Liver (tissue), 9 donors: ENCODE data around the gene TBC1D16. TPM values are rescaled to one million over a fixed set of nuclear protein-coding genes. Genes with fewer than 3 reads are reported as not detected.

Experiments
- DNase-seq: peaks from one replicate; pipeline ENCODE4 v3.0.0-alpha.2; 2017; ENCODE audit warnings: low spot score
- H3K27ac ChIP-seq, 2 donors: one replicate each; pipeline ENCODE4 v1.7.0; 2013; ENCODE audit warnings: inconsistent platforms in 2 of 2, low read length in 2 of 2, control low read depth in 1 of 2, low read depth in 1 of 2, mild to moderate bottlenecking in 1 of 2
- H3K27me3 ChIP-seq, 4 donors: one replicate each; pipeline versions ENCODE4 v1.6.1 to v1.7.0; 2013; ENCODE audit warnings: low read length in 3 of 4, inconsistent platforms in 1 of 4, mild to moderate bottlenecking in 1 of 4, moderate library complexity in 1 of 4; ENCODE audit not compliant: control insufficient read depth in 4 of 4, insufficient read depth in 4 of 4
- H3K36me3 ChIP-seq, 4 donors: one replicate each; pipeline versions ENCODE4 v1.6.1 to v1.7.0; 2013; ENCODE audit warnings: low read length in 3 of 4, mild to moderate bottlenecking in 3 of 4, low read depth in 1 of 4, moderate library complexity in 1 of 4; ENCODE audit not compliant: control insufficient read depth in 4 of 4, insufficient read depth in 3 of 4
- H3K4me1 ChIP-seq, 4 donors: one replicate each; pipeline versions ENCODE4 v1.6.1 to v1.7.0; 2013; ENCODE audit warnings: low read length in 3 of 4, mild to moderate bottlenecking in 3 of 4, moderate library complexity in 1 of 4; ENCODE audit not compliant: control insufficient read depth in 4 of 4, insufficient read depth in 4 of 4
- H3K4me3 ChIP-seq, 3 donors: one replicate each; pipeline versions ENCODE4 v1.6.1 to v1.7.0; 2013; ENCODE audit warnings: low read length in 3 of 3, control low read depth in 1 of 3, low read depth in 1 of 3, mild to moderate bottlenecking in 1 of 3
- H3K9ac ChIP-seq, 2 donors: one replicate each; pipeline ENCODE4 v1.7.0; 2013; ENCODE audit warnings: low read length in 2 of 2, mild to moderate bottlenecking in 2 of 2, moderate library complexity in 2 of 2, control low read depth in 1 of 2, low read depth in 1 of 2
- H3K9me3 ChIP-seq, 4 donors: one replicate each; pipeline versions ENCODE4 v1.6.1 to v1.7.0; 2013; ENCODE audit warnings: low read length in 3 of 4; ENCODE audit not compliant: control insufficient read depth in 4 of 4
- FOXA1 ChIP-seq: IDR thresholded peaks from 2 replicates; pipeline ENCODE4 v1.6.1; 2016; ENCODE audit warnings: antibody characterized with exemption
- GABPA ChIP-seq, 2 donors: IDR thresholded peaks in 1 of 2; conservative IDR thresholded peaks in 1 of 2; 2 replicates each; pipeline ENCODE4 v1.6.1; 2016; ENCODE audit warnings: antibody characterized with exemption in 2 of 2, mild to moderate bottlenecking in 1 of 2, moderate library complexity in 1 of 2
- HNF4A ChIP-seq, 2 donors: conservative IDR thresholded peaks; 2 replicates each; pipeline ENCODE4 v1.6.1; 2016; ENCODE audit warnings: antibody characterized with exemption in 2 of 2, mild to moderate bottlenecking in 2 of 2
- HNF4G ChIP-seq: IDR thresholded peaks from 2 replicates; pipeline ENCODE4 v1.6.1; 2016; ENCODE audit warnings: antibody characterized with exemption
- JUND ChIP-seq, 2 donors: IDR thresholded peaks; 2 replicates each; pipeline ENCODE4 v1.6.1; 2016; ENCODE audit warnings: antibody characterized with exemption in 2 of 2
- NR2F2 ChIP-seq: IDR thresholded peaks from 2 replicates; pipeline ENCODE4 v1.6.1; 2016; ENCODE audit warnings: antibody characterized with exemption
- RXRA ChIP-seq, 2 donors: IDR thresholded peaks; 2 replicates each; pipeline ENCODE4 v1.6.1; 2017 to 2018; ENCODE audit warnings: antibody characterized with exemption in 2 of 2, mild to moderate bottlenecking in 1 of 2
- SP1 ChIP-seq: IDR thresholded peaks from 2 replicates; pipeline ENCODE4 v1.6.1; 2018; ENCODE audit warnings: antibody characterized with exemption, mild to moderate bottlenecking
- TAF1 ChIP-seq: conservative IDR thresholded peaks from 2 replicates; pipeline ENCODE4 v1.6.1; 2016; ENCODE audit warnings: antibody characterized with exemption, mild to moderate bottlenecking
- WGBS: extraction: QIAGEN DNeasy Blood & Tissue Kit; methylation state at CpG from one replicate; pipeline ENCODE4 v1.1.7; 2013; 5-methylcytosine and 5-hydroxymethylcytosine counted together
- polyA plus RNA-seq, 2 donors: library from polyadenylated mRNA; stranded (reverse) in 1 of 2; unstranded in 1 of 2; fragments of 200-250 nt in 1 of 2; fragments of >200 nt in 1 of 2; fragmentation: Nextera tagmentation in 1 of 2; extraction: Ambion mirVana in 1 of 2; gene quantifications; one replicate each; pipeline versions ENCODE4 v1.2.1 to v1.2.3, GENCODE V29; 2013 to 2015
- total RNA-seq, 2 donors: library from RNA; depleted of rRNA; stranded (reverse); fragments of >200 nt; gene quantifications; one replicate each; pipeline ENCODE4 v1.2.3, GENCODE V29; 2014
- TF ChIP-seq, protein P1 (sequence below): IDR thresholded peaks from 2 replicates; pipeline ENCODE4 v1.6.1; 2016; ENCODE audit warnings: antibody characterized with exemption
- TF ChIP-seq, protein P2 (sequence below): fragments of 150-350 bp; IDR thresholded peaks from 2 replicates; pipeline ENCODE4 v1.5.1; 2017; ENCODE audit warnings: improper control_type of control experiment, low read depth, low read length; ENCODE audit not compliant: missing input control
- TF ChIP-seq, protein P3 (sequence below): IDR thresholded peaks from 2 replicates; pipeline ENCODE4 v1.6.1; 2016; ENCODE audit warnings: antibody characterized with exemption
- TF ChIP-seq, protein P4 (sequence below): IDR thresholded peaks from 2 replicates; pipeline ENCODE4 v1.6.1; 2016; ENCODE audit warnings: antibody characterized with exemption, mild to moderate bottlenecking
- TF ChIP-seq, protein P5 (sequence below): IDR thresholded peaks from 2 replicates; pipeline ENCODE4 v1.6.1; 2016; ENCODE audit warnings: antibody characterized with exemption
- donor health status: healthy.
- donor health status: healthy.
- donor health status: healthy.
- donor health status: healthy.
- donor health status: healthy.

Gene TBC1D16
- total and polyA plus RNA-seq, 4 donors = 3.4 to 29.5 (median 4.7) TPM

DNA sequence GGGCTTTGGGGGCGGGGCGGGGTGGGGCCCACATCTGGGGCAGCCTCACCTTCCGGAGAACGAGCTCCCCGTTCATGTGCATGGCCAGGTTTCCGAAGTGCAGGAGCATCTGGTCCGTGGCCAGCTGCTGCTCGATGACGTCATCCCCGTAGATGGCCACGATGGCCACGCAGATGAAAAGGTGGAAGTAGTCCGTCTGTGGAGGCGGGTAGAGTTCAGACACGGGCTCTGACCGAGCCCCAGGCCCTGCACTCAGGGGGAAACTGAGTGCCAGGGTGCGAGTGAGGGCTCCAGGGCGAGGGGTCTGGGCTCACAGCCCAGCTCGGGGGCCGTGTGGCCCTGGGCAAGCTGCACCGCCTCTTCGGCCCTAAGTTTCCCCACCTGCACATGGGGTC, 93.7 kb downstream of the TBC1D16 start (continued):
- TF ChIP-seq, protein P1, sequence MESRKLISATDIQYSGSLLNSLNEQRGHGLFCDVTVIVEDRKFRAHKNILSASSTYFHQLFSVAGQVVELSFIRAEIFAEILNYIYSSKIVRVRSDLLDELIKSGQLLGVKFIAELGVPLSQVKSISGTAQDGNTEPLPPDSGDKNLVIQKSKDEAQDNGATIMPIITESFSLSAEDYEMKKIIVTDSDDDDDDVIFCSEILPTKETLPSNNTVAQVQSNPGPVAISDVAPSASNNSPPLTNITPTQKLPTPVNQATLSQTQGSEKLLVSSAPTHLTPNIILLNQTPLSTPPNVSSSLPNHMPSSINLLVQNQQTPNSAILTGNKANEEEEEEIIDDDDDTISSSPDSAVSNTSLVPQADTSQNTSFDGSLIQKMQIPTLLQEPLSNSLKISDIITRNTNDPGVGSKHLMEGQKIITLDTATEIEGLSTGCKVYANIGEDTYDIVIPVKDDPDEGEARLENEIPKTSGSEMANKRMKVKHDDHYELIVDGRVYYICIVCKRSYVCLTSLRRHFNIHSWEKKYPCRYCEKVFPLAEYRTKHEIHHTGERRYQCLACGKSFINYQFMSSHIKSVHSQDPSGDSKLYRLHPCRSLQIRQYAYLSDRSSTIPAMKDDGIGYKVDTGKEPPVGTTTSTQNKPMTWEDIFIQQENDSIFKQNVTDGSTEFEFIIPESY = no peak
- TF ChIP-seq, protein P2, sequence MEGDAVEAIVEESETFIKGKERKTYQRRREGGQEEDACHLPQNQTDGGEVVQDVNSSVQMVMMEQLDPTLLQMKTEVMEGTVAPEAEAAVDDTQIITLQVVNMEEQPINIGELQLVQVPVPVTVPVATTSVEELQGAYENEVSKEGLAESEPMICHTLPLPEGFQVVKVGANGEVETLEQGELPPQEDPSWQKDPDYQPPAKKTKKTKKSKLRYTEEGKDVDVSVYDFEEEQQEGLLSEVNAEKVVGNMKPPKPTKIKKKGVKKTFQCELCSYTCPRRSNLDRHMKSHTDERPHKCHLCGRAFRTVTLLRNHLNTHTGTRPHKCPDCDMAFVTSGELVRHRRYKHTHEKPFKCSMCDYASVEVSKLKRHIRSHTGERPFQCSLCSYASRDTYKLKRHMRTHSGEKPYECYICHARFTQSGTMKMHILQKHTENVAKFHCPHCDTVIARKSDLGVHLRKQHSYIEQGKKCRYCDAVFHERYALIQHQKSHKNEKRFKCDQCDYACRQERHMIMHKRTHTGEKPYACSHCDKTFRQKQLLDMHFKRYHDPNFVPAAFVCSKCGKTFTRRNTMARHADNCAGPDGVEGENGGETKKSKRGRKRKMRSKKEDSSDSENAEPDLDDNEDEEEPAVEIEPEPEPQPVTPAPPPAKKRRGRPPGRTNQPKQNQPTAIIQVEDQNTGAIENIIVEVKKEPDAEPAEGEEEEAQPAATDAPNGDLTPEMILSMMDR = no peak

DNA sequence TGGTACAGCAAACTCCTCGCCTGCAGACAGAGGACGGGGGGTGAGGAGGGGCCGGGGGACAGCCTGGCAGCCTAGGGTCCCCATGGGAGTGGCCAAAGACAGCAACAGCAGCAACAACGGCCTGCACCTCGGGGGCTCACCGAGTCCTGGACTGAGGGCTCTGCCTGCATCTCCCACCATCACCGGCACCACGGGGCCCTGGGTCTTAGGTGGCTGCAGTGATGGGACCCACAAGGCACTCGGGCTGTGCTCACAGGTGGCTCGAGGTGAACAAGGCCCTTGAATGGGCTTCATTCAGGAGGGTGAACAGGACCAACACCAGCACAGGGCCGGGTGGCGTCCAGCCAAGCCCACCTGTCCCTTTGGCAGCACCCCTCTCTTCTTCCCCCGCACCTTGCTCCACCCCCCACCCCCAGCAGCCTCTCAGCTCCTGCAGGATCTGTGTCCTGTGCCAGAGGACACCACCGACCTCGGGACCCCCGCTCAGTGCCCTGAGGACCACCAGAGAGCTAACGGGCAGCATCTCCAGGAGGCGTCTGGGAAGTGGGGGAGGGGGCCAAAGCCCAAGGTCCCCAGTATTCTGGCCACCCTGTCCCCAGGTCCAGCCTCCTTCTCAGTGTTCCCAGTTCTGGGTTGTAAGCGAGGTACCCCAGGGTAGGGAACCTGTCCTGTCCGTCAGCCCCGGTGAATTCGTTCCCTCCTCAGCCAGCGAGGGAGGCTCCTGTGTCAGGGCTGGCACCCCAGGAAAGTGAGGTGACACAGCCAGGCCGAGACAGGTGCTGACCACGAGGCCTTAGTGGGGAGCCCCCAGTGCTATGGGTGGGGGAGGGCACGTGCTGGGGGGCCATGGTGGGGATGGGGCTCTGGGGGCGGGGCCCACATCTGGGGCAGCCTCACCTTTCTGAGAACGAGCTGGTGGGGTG, 94.3 kb downstream of the TBC1D16 start:
- H3K4me3 ChIP-seq = no peak overlapping the region
- H3K9me3 ChIP-seq = no peaks in the 10 kb centered on the region
- DNase-seq = no peak
- no peak for TF ChIP-seq JUND (IDR thresholded peaks at IDR 0.05)
- TF ChIP-seq HNF4A (conservative IDR thresholded peaks at IDR 0.05) = no peak
- TF ChIP-seq, protein P1 = no peak
- TF ChIP-seq, protein P3, sequence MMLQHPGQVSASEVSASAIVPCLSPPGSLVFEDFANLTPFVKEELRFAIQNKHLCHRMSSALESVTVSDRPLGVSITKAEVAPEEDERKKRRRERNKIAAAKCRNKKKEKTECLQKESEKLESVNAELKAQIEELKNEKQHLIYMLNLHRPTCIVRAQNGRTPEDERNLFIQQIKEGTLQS = no peak
- TF ChIP-seq, protein P2 = no peak
- no peak for TF ChIP-seq GABPA (IDR thresholded peaks at IDR 0.05 in 1 of 2, conservative IDR thresholded peaks at IDR 0.05 in 1 of 2)
- no peak for TF ChIP-seq HNF4G
- no peak for TF ChIP-seq TAF1
- no peak for TF ChIP-seq FOXA1
- no peak for TF ChIP-seq RXRA (IDR thresholded peaks at IDR 0.05)
- no peak for TF ChIP-seq NR2F2
- TF ChIP-seq, protein P4, sequence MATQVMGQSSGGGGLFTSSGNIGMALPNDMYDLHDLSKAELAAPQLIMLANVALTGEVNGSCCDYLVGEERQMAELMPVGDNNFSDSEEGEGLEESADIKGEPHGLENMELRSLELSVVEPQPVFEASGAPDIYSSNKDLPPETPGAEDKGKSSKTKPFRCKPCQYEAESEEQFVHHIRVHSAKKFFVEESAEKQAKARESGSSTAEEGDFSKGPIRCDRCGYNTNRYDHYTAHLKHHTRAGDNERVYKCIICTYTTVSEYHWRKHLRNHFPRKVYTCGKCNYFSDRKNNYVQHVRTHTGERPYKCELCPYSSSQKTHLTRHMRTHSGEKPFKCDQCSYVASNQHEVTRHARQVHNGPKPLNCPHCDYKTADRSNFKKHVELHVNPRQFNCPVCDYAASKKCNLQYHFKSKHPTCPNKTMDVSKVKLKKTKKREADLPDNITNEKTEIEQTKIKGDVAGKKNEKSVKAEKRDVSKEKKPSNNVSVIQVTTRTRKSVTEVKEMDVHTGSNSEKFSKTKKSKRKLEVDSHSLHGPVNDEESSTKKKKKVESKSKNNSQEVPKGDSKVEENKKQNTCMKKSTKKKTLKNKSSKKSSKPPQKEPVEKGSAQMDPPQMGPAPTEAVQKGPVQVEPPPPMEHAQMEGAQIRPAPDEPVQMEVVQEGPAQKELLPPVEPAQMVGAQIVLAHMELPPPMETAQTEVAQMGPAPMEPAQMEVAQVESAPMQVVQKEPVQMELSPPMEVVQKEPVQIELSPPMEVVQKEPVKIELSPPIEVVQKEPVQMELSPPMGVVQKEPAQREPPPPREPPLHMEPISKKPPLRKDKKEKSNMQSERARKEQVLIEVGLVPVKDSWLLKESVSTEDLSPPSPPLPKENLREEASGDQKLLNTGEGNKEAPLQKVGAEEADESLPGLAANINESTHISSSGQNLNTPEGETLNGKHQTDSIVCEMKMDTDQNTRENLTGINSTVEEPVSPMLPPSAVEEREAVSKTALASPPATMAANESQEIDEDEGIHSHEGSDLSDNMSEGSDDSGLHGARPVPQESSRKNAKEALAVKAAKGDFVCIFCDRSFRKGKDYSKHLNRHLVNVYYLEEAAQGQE = no peak
- no peak for TF ChIP-seq SP1
- TF ChIP-seq, protein P5, sequence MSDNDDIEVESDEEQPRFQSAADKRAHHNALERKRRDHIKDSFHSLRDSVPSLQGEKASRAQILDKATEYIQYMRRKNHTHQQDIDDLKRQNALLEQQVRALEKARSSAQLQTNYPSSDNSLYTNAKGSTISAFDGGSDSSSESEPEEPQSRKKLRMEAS = no peak
- WGBS = 93% methylated on average over 28 of the region's 28 CpGs
- H3K9ac ChIP-seq = no peak overlapping the region
- H3K27ac ChIP-seq = no peak overlapping the region
- H3K4me1 ChIP-seq = peaks cover 0 to 2% (median 0%) of the 10 kb centered on the region in 4 donors
- peaks cover 3 to 17% (median 5%) of the 10 kb centered on the region in 4 donors for H3K36me3 ChIP-seq
- no peaks in the 10 kb centered on the region for H3K27me3 ChIP-seq
